HK-2 (cell line): ENCODE data around the gene BBC3.

Experiments used
- DNase-seq: peaks from one replicate; pipeline ENCODE4 v3.0.0-alpha.2; 2018; ENCODE audit not compliant: unreplicated experiment

The BBC3 gene

DNA sequence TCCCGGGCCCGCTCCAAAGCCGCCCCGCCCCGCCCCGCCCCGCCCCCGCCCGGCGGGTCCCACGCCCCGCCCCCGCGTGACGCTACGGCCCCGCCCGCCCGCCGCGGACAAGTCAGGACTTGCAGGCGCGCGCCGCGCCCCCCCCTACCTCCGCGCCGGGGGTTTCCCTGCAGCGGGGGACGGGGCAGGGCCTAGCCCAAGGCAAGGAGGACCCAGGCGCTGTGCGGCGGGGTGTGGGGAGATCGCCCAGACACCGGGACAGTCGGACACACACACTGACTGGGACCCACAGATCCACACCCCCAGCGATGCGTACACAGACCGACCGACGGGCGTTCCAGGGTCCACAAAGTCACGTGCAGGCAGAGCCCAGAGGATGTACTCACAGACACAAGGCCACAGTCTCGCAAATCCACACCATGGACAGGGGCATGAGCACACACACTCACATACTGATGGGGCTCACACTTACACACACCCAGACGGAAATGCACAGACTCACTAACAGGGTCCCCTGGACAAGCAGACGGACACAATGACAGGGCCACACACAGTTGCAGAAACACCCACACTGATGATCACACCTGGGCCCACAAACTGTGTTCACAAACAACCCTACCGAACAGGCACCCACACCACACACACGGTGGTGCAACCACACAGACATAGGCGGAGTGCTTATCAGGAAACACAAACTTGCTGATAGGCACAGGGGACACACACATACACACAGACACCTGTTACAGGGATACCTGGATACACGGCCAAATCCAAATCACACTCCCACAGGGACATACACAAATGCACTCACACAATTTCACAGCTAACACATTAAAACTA, 436 bp upstream of the BBC3 start:
- DNase-seq, result peak; percentile 89

DNA sequence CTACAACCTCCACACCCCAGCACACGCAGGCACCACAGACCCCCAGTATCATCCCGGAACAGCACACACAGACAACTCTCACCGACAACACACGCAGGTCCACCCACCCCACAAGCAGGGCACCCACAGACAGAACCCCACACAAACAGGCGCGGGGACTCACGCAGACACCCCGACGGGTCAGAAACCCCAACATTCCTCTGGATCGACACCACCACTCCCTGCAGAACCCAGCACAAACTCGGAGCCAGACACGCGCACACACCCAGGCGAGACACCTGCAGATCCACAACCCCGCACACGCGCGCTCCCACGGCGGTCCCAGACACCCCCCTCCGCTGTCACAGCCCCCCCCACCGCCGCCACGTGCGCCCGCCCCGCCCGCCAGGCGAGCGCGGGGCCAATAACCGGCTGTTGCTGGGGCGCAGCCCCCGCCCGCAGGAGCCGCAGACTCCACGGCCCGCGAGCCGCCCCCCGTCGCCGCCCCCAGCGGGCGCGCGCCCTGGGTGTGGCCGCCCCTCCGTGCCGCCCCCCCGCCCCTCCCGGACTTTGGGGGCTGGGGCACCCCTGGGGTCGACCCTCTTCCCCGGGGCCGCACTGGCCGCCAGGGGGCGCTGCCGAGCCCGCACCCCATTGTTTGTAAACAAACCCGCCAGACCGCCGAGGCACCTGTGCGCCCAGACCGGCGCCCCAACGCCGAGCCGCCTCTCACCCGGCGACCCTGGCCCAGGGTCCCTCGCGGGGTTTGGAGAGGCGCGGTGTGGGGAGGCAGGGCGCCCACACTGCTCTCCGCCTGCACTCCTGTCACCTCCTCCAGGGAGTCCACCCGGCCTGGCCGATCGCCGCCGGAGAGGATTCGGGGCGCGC, 712 bp downstream of the BBC3 start:
- peak; percentile 60 for DNase-seq

DNA sequence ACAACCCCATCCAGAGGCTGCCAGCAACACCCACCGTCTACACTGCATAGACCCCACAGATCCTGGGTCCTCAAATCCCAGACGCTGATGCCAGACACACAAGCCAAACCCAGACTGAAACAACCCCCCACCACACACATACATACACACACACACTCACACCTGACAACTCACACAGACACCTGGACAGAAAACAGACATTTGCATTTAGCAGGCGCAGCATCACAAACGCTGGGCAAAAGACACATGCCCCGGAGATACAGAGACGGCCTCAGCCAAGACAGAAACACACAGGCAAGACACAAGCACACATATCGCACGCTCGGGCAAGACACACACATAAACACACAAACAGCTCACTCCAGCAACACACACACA, 1.3 kb downstream of the BBC3 start:
- DNase-seq, result no peak

DNA sequence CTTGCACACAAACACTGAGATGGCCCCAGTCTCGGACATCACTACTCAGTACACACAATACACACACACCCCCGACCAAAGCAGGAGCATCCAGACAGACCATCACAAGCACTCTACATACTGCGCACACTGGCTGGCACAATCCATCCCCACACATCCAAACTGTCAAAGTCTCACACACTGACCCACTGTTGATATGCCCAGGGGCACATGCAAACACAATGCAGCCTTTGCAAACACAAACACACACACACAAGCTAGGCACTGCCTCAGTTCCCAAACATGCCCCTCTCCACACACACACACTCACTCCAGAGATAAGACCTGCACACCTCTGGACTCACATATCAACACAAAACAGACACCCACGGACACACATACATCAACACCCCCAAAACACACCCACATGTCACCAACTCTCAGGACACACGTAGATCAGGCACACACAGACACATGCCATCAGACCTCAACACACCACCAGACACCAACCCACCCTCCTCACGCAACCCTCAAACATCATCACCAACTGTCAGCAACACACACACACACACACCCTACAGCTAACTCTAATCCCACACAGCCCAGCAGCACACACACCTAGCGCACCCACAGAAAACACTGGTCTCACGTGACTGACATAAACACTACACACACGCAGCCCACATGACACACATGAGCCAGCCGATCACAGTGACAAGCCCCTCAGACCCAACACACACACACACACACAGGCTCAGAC, 1.9 kb downstream of the BBC3 start:
- DNase-seq, result no peak

DNA sequence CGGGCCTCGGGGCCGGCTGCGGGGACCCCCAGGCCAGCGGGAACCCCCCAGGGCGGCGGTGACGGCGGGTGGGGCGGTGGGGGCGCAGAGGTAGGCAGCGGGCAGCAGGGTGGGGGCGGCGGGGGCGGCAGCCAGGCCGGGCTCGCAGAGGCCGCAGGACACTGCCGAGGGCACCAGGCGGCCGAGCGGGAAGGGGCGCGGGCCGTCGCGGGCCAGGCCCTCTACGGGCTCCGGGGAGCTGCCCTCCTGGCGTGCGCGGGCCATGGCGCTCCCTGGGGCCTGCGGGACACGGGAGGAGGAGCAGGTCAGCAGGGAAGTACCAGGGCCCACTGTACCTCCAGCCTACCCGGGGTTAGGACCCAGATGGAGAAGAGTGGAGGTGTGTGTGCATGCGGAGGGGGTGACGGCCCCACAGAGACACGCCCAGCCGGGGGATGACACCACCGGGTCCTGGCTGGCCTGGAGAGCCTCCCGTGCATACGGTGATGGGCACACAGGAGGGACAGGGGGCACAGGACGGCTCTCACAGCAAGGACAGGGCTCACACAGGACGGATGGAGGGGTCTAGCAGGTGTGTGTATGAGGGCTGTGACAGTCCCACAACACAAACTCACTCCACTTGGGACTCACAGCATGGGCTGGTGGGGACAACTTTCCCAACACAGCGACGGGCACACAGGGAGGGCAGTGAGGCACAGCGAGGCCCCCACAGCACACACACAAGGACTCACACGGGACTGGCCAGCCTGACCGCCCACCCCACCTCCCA, 2.6 kb downstream of the BBC3 start:
- DNase-seq, result peak; percentile 72

DNA sequence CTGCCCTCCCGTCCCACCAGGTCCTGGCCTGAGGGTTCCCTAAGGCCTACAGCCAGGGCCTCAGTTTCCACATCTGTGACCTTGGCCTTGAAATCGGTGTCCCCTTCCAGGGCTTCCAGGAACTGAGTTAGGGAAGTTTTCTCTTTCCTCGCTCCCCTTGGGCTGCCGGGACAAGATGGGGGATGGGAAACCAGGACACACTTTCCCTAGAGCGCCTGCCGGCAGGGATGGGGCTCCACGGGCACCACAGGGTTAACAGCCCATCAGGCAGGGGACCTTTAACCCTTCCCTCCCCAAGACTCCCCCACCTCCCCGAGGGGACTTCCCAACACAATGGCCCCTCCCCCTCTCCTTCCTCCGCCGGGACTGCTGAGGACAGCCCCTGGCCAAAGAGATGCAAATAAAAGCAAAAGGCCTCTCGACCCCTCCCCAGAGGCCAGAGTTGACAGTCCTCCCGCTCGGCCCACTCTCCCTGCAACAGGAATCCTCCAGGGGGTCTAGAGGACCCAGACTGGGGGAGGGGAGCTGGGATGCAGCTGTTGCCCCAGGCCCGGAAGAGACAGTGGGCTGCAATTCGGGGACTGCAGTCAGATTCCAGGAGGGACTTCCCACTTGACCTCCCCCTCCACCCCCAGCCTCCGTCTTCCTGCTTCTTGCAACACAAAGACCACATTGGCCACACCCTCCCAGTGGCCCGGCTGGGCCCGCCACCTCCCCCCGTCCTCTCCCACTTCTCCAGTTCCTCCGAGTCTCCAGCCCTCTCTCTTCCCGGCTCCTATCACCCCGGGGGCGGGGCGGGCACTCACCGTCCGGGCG, 3.4 kb downstream of the BBC3 start:
- DNase-seq, result peak; percentile 95

DNA sequence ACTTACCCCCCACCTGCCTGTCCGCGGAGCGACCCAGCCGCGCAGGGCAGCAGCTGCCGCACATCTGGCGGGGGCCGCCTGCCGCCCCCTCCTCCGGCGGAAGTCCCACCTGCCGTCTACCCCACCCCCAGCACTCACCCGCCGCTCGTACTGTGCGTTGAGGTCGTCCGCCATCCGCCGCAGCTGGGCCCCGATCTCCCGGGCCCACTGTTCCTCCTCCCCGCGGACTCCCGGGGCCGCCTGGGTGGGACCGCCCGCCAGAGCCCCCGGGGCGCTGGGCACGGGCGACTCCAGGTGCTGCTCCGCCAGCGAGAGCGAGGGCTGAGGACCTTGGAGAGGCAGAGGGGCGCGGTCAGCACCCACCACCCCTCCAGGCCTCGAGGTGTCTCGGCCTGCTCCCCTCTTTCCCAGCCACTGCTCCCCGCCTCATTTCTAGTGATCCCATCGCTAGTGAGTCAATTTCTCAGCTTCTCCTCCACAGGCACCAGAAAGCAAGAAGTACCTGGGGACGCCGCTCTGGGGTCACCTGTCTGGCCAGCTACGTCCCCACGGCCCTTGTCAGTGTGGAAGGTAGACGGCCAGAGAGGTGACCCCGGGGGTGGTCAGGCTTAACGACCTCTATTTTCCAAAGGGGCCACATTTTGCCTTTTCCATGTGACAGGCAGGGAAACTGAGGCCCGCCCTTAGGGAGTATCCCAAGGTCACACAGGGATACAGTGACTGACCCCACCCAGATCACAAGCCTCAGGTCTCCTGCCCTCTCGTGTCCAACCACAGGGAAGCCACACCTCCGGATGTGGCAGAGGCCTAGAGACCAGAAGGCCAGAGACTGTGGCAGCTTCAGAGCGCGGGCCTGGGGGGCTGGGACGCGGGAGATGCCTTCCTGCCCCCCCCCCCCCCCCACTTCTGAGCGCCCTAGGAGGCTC, 4.3 kb downstream of the BBC3 start:
- DNase-seq, result peak; percentile 90

DNA sequence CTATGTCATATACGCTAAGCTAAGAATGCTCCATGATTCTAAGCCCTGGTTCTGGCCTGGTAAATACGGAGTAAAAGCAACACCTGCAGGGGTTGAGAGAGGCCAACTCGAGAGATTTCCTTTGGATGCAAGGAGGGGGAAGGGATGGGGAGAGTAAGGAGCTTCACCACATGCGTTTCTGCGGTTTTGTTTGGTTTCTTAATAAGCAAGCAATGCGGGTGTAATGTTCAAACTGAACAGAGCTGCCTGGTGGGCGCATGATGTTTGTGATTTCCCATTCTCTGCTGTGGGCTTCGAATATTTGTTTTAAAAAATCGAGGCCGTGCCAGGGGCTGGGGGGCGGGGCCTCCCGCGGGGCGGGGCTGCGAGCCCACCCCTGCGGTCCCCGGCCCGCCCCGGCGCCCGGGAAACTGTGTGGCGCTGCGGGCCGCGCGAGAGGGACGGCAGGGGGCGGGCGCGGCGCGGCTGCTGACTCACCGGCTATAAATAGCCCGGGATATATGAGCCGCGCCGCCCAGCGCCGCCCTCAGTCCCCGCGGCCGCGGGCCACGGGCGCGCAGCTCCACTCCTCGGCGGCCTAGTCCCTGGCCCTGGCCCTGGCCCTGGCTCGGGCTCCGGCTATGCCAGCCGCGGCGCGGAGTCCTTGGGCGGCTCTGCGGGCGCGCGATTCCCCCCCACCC, 5.1 kb downstream of the BBC3 start:
- peak; percentile 91 for DNase-seq

DNA sequence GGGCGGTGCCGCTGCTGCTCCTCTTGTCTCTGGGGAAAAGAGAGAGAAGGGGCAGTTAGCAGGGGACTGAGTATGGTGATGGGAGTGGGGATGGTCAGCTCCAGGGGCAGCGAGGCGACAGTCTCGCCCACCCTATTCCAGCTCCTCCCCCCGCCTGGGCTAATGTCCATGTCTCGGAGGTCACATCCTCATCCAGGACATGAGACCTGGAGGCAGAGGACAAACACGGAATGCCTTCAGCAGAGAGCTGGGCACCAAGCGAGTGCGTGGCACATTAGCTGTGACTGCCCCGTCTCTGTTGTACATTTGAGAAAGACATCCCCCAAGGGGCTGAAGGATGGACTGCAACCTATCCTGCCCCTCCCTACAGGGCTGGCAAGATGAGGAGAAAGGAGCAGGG, 9.1 kb downstream of the BBC3 start:
- DNase-seq, result no peak

DNA sequence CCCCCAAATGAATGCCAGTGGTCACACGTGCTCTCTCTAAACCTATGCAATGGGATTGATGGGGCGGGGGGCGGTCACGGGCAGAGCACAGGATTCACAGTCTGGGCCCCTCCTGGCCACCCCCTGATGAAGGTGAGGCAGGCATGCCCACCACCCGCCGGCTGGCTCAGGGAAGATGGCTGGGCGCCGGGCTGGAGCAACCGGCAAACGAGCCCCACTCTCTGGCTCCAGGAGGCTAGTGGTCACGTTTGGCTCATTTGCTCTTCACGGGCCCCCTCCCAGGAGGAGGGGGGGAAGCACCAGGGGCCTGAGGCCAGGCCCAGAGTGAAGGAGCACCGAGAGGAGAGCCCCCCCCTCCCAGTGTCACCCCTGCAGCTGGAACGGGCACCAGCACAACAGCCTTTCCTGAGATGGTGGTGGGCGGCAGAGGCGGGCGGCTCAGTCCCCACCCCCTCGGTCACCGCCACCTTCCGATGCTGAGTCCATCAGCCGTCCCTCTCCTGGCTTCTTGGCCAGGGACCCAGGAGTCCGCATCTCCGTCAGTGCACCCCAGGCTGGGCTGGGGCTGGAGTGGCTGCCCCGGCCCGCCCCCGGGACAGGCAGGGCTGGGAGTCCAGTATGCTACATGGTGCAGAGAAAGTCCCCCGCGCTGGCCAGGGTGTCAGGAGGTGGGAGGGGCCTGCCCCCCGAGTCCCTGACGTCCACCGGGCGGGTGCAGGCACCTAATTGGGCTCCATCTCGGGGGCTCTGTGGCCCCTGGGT, 9.7 kb downstream of the BBC3 start:
- DNase-seq, result no peak

DNA sequence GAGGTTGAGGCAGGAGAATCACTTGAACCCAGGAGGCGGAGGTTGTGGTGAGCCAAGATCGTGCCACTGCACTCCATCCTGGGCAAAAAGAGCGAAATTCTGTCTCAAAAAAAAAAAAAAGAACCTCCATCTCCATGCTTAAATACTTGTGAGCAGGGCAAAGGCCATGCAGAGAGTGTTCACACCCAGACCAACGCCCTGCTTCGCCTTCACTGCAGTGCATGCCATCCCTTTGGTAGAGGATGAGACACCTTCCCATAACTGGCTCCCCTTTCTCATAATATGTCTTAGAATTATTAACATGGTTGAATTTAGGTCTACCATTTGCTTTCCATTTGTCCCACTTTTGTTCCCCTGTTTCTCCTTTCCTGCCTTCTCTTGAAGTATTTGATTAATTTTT, 15.4 kb downstream of the BBC3 start:
- no peak for DNase-seq

DNA sequence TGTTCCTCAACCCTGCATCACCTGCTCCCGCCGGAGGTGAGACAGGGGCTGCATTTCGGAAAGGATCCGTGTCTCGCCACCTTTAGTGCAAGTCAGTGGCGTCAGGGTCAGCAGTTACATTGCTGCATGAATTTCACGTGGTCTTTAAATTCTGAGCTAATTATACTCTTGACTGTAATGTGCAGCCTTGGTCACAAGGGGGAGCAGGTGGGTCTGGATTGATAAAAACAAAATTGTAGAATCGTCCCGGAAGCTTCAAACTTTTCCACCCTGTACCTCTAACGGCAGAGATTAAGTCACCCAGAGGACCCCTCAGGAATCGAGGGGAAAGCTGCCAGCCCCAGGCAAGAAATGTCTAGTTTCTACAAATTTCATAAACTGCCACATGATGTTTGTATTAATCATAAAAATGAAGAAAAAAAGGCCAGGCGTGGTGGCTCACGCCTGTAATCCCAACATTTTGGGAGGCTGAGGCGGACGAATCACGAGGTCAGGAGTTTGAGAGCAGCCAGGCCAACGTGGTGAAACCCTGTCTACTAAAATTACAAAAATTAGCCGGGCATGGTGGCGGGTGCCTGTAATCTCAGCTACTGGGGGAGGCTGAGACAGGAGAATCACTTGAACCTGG, 20.2 kb downstream of the BBC3 start:
- DNase-seq, result peak; percentile 71

DNA sequence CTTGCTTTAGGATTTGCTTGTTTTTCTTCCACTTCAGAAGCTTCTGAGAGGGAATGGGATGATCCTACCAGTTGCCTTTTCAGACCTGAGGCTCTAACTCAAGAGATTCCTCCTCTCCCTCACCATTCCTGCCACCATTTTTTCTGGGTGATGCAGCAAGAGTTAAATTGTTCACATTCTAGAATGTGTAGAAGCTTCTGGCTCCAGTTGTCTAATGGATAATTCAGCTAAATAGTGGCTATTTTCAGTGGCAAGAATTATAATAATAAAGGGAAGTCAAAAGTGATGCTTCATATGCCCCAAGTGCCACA, 20.9 kb downstream of the BBC3 start:
- no peak for DNase-seq

DNA sequence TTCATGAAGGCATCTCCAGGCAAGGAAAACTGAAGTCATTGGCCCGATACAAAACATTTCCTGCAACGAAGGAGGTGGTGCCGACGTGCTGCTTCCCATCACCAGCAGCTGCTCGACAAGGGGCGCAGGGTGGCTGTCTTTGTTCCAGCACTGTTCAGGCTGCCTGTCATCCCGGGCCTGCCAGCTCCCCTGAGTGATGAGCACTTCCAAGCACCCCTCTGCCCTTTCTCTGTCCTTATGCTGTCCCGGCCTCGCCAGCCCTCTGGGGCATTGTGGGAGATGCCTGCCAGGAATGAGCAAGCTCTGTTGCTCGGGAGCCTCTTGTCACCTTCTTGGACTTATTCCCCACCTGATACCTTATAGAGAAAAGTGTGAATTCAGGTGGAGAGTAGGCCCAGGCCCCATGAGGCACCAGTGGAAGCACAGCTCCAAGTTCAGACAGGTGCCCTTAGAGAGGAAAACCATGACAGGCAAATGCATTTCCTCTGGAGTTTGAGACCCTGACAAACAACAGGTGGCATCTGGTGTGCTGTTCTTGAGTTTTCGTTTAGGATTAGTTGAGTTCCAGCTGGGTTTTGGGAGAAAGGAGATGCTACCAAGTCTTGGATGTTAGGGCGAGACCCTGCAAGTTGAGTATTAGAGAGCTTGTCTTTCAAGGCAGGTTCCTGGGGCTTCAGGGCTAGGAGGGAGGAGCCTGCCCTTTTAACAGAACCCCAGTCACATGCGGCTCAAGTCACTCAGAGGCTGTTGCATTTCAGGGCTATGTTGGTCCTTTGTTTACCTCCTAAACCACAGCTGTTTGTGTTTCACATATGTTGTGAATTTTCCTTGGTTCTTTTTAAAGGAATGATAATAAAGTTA, 21.4 kb downstream of the BBC3 start:
- DNase-seq, result no peak

DNA sequence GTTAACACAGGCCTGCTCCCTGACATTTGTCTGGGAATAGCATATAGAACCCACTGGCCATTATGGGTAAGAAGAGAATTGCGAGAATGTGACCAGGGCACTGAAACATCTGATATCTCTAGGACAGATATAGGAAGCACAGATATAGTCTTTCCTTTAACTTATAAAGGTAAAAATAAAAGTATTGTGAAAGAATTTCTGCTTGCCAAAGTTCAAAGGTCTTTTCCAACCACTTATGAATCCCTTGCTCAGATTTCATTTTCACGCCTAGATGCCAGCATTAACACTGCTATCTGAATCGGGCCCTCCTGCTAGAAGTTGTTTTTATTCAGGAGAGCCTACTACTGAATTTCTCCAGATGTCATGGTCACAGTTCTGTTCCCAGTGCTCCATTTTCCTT, 27.7 kb downstream of the BBC3 start:
- DNase-seq, result no peak

DNA sequence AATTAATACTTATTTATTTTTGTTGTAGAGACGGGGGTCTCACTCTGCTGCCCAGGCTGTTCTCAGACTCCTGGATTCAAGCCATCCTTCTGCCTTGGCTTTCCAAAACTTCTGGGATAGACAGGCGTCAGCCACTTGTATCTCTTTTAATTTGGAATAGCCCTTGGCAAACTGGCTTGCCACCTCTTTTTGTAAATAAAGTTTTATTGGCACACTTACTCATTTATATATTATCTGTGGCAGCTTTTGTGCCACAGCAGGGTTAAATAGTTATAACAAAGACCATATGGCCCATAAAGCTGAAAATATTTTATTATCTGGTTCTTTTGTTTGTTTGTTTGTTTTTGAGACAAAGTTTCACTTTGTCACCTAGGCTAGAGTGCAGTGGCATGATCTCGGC, 30.5 kb downstream of the BBC3 start:
- DNase-seq, result no peak

DNA sequence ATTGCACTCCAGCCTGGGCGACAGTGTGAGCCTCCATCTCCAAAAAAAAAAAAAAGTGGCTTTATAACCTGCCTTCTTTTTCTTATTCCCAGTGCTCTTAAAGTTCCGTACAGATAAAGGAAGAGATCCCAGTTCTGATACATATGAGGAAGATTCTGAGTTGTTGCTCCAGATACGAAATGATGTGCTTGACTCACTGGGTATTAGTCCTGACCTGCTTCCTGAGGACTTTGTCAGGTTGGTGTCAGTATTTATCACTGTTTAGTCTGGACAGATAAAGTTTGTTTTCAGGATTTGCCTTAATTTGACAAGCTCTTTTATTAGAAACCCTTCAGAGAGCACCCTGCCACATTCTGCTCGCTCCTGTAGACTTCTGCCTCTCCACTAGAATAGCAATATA, 33.9 kb downstream of the BBC3 start:
- no peak for DNase-seq
